M059J (cell line): Measurements from ENCODE around the gene TNRC6A. TPM values are rescaled to one million over a fixed set of nuclear protein-coding genes. Genes with fewer than 3 reads are reported as not detected.

Source experiments
- total RNA-seq: library from RNA; depleted of rRNA; stranded (reverse); fragments of >200 nt; shearing (Covaris generic); gene quantifications from 2 replicates; pipeline ENCODE4 v1.2.3, GENCODE V29; 2014; rRNA removed

TNRC6A gene
- total RNA-seq, 1 experiment from 2014 or later, result 21.5 TPM

Other genes with a start within 250 kb of the TNRC6A start
- 19.2 and 31.6 TPM in 2 replicates for gene RBBP6, start 190.1 kb upstream of the TNRC6A start, total RNA-seq
- gene SLC5A11, start 116.3 kb downstream of the TNRC6A start, total RNA-seq, result not detected in 2 replicates